ENCODE results near the gene RPS2.

RPS2 gene

GRCh38 chr16:1933097-1933661, 31.4 kb downstream of the RPS2 start:
- H3K4me3 ChIP-seq (ENCODE audit: low read depth, low read length), result no peak overlapping the region
- no peak for DNase-seq (ENCODE audit: low read depth)
- TF ChIP-seq POLR2A (IDR thresholded peaks at IDR 0.05; ENCODE audit: extremely low read depth, insufficient read length) (no peak), CTCF (IDR thresholded peaks at IDR 0.05; ENCODE audit: low read depth, low read length) (no peak), MAX (IDR thresholded peaks at IDR 0.05; ENCODE audit: low read depth, low read length) (no peak), MYC (IDR thresholded peaks at IDR 0.05; ENCODE audit: low read depth, low read length) (no peak)

DNA sequence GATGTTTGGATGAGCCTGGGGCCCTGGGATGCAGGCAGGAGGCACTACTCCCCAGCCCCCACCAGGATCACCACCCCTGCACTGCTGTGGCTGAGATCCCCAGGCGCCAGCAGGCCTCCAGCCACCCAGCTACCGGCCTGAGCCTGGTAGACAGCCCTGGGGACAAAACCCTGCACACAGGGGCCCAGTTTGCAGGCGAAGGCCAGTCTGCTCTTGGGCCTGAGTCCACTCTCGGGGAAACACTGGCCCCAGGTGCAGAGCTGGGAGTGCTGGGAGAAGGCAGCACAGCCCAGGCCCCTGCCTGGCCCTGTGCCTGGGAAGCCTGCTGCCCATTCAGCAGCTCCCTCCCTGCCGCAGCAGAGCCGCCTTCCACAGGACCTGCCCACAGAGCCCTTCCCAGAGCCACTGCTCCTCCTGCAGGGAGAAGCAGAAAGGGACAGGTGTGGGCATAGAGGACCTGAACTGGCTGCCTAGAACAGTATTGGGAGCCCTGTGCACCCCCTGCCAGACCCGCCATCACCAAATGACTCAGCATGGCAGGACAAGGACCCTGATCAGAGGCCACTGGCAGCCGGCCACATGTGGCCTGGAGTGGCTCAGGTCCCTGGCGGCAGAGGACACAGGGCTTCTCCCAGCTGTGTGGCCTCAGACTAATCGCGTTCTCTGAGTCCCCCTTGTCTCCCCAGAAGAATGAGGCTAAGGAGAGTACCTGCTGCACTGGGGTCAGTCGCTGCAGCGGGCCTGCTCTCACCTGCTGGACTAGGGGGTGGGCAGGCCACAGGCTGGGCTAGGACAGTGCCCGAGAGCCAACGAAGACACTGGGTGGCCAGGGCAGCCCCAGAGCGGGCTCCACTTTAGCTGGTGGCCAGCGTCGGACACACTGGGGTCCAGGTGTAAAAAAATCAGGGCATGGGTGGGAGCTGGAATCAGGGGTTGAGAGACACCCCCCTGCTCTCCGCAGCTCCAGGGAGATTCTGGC, 32.3 kb downstream of the RPS2 start:
- DNase-seq (ENCODE audit: low read depth), result no peak
- no peak overlapping the region for H3K4me3 ChIP-seq (ENCODE audit: low read depth, low read length)
- no peak for TF ChIP-seq MAX (IDR thresholded peaks at IDR 0.05; ENCODE audit: low read depth, low read length)

GRCh38 chr16:1930338-1930720, 34.3 kb downstream of the RPS2 start:
- TF ChIP-seq POLR2A (IDR thresholded peaks at IDR 0.05; ENCODE audit: extremely low read depth, insufficient read length), result no peak
- no peak for TF ChIP-seq MYC (IDR thresholded peaks at IDR 0.05; ENCODE audit: low read depth, low read length)
- TF ChIP-seq MAX (IDR thresholded peaks at IDR 0.05; ENCODE audit: low read depth, low read length), result no peak
- no peak for TF ChIP-seq CTCF (IDR thresholded peaks at IDR 0.05; ENCODE audit: low read depth, low read length)
- no peak overlapping the region for H3K4me3 ChIP-seq (ENCODE audit: low read depth, low read length)
- no peak for DNase-seq (ENCODE audit: low read depth)

DNA sequence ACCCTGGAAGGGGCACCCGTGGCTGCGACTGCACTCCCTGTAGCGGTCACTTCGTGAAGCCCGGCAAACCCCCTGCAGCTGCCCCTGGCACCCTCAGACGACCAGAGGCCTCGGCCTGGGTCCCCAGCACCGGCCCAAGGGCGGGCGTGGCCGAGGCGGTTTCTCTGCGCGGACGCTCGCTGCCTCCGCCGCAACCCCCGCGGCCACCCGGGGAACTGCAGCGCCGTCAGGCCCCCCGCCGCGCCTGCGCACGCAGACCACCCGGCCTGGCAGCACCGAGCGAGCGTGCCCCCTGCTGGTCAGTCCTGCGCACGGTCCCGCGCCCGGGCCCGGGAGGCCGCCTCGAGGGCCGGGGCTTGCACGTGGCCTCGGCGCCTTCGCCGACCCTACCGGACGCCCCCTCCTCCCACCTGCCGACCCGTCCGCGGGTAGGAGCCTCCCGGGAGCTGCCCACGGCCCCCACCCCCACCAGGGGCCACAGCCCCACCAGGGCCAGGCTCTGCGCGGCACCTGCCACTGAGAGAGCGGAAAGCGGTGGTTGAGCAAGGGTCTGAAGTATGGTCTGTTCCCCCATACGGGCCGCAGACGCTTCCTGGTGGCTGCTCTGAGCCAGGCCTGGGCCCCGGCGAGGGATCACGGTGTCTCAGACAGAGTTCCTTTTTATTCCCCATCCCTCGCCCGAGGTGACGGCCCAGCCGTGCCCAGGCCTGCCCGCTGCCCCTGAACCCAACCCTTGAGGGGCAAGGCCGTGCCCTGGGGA, 34.9 kb downstream of the RPS2 start:
- TF ChIP-seq CTCF (IDR thresholded peaks at IDR 0.05; ENCODE audit: low read depth, low read length) (peak; percentile 54), MAX (IDR thresholded peaks at IDR 0.05; ENCODE audit: low read depth, low read length) (peak; percentile 93), POLR2A (IDR thresholded peaks at IDR 0.05; ENCODE audit: extremely low read depth, insufficient read length) (peak; percentile 52), MYC (IDR thresholded peaks at IDR 0.05; ENCODE audit: low read depth, low read length) (peak; percentile 94)
- H3K4me3 ChIP-seq (ENCODE audit: low read depth, low read length), result peak overlapping the region; percentile 28
- DNase-seq (ENCODE audit: low read depth), result peak; percentile 88

DNA sequence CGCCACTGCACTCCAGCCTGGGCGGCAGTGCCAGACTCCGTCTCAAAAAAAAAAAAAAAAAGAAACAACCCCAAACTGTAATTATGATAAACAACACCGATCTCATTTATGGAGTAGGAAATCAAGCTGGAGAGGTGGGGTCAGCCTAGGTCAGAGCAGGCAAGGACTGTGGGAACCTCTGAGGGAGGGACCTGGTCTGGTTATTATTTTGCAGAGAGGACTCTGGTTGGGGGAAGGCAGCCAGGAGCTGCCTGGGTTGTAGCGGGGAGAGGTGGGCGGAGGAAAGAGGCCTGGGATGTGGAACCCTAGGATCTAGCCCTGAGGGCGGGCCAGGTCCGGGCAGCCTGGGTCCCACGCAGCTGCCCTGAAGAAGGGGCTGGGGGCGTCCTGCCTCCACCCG, 35.5 kb downstream of the RPS2 start:
- no peak overlapping the region for H3K4me3 ChIP-seq (ENCODE audit: low read depth, low read length)
- TF ChIP-seq MAX (IDR thresholded peaks at IDR 0.05; ENCODE audit: low read depth, low read length) (no peak), MYC (IDR thresholded peaks at IDR 0.05; ENCODE audit: low read depth, low read length) (no peak), CTCF (IDR thresholded peaks at IDR 0.05; ENCODE audit: low read depth, low read length) (no peak), POLR2A (IDR thresholded peaks at IDR 0.05; ENCODE audit: extremely low read depth, insufficient read length) (no peak)
- DNase-seq (ENCODE audit: low read depth), result peak; percentile 47
